ENCODE data around the gene TMEM222. TPM values are rescaled to one million over a fixed set of nuclear protein-coding genes. Genes with fewer than 3 reads are reported as not detected.

The TMEM222 gene
- total RNA-seq, 4 donors from 2014 or later, result 17.3 to 27.1 (median 23.7) TPM

DNA sequence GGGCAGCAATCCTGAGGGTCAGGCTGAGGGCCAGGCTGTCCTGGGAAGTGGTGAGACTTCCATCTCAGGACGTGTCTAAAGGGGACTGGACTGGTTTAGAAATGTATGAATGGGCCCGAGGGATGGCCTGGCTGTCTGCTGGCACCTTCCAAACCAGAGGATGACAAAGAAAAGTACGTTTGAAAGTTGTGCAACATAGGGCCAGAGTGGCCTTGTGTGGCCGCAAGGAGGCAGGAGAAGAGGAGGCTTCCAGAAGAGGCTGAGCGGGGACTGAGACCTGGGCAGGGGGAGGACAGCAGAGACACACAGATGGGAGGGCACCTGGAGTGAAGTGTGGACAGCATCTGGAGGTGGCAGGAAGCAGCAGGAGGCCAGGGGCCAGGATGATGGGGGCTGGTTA lies 17.2 kb downstream of the TMEM222 start:
- no peak for ATAC-seq (ENCODE audit: low FRiP score)
- no peak for TF ChIP-seq CTCF (IDR thresholded peaks at IDR 0.05)
- no peak for DNase-seq (ENCODE audit: low spot score)

DNA sequence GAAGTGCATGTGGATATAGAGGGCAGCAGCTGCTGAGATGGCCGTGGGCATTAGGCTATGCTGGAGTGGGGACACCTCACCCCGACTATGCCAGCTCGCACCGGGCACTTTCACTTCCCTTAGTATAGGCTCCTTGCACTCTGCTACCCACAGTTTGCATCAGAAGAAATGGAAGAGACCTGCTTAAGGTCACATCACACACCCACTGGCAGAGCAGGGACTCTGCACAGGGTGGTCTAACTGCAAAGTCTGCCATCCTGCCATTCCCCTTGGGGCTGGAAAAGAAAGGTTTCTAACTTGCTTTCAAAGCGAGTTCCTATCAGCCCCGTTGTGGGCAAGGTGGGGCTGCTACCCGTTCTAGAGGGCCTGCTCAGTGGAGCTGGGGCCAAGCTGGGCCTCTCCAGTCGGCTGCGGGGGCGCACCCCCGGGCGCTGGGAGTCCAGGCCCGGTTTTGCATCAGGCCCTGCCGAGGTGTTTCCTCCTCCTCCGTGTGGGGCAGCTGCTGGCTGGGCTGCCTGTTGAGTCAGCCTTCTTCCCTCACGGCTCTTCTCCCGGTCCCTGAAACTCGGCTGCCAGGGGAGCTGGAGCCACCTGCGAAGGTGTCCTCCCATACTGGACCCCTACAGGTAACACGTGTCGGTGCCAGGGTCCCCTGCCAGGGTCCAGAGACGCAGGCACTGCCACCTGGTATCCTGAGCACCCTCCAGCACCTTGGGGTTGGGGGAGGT lies 19.7 kb downstream of the TMEM222 start, which contains the start of gene SYTL1:
Gene SYTL1 (plus strand): TSS at position 498 of the 728 bp plus-strand sequence. CDS start 3,313 bp downstream, outside the sequence.
- TF ChIP-seq CTCF (IDR thresholded peaks at IDR 0.05), result no peak
- ATAC-seq (ENCODE audit: low FRiP score), result peak; percentile 54
- DNase-seq (ENCODE audit: low spot score), result no peak

DNA sequence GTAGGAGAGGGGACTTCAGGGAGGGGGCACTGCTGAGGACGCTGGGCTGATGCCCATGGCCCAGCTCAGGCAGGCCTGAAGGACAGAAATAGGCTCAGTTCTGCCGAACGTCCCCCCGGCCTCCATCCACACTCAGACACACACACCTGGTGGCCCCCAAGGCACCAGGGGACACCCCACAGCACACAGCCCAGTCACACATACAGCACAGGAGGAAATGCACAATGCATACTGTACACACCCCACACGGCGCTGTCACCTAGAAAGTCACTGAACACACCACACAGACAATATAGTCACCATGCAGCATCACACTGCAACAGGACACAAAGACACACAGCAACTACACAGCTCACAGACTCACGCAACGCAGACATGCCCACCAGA lies 20.4 kb downstream of the TMEM222 start:
- DNase-seq (ENCODE audit: low spot score) (no peak), ATAC-seq (ENCODE audit: low FRiP score) (no peak)
- TF ChIP-seq CTCF (IDR thresholded peaks at IDR 0.05), result no peak

GRCh38 chr1:27342778-27343638 lies 21.0 kb downstream of the TMEM222 start:
- ATAC-seq (ENCODE audit: low FRiP score) (no peak), DNase-seq (ENCODE audit: low spot score) (no peak)
- TF ChIP-seq CTCF (IDR thresholded peaks at IDR 0.05), result no peak

DNA sequence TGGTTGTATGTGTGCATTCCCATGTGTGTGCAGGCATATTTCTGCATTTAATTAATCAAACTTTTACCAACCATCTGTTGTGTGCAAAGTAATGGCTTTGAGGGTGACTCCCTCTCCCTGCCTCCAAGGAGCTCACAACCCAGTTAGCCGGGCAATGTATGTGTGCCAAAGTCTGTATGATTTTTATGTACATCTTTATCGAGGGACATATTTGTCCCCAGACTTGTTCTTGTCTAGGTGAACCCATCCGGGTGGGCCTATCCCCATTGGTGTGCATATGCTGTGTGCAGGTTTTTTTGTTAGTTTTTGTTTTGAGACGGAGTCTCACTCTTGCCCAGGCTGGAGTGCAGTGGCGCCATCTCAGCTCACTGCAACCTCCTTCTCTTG lies 21.7 kb downstream of the TMEM222 start:
- no peak for TF ChIP-seq CTCF (IDR thresholded peaks at IDR 0.05)
- ATAC-seq (ENCODE audit: low FRiP score) (no peak), DNase-seq (ENCODE audit: low spot score) (no peak)

DNA sequence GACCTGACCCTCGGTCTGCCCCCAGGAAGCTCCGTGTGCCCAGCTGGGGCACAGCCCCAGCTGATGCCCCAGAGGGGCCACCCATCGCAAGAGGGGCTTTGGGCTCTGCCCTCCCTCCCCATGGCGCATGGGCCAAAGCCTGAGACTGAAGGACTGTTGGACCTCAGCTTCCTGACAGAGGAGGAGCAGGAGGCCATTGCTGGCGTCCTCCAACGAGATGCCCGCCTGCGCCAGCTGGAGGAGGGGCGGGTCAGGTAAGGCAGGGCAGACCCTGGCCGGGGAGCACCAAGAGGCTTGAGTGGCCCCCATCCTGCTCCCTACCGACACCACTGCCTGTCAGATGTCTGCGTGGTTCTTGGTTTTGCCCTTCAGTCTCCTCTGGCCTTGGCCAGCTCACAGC lies 23.3 kb downstream of the TMEM222 start:
- DNase-seq (ENCODE audit: low spot score), result no peak
- ATAC-seq (ENCODE audit: low FRiP score), result no peak
- TF ChIP-seq CTCF (IDR thresholded peaks at IDR 0.05), result no peak

Data from omental fat pad (tissue), 4 donors.